SJCRH30 (cell line): Measurements from ENCODE around the gene ZSWIM2. TPM values are rescaled to one million over a fixed set of nuclear protein-coding genes. Genes with fewer than 3 reads are reported as not detected.
"Not testable (repeated sequence)": the region's sequence is repeated elsewhere in the genome, so short reads cannot be mapped to it uniquely, and the experiment has no call there.

Source experiments
- DNase-seq, 2 experiments: peaks; one replicate each; pipeline ENCODE4 v3.0.0-alpha.2; 2015 to 2020
- H3K27ac ChIP-seq: fragments of 250-450 bp; sonication (Bioruptor Pico); 2 replicates; pipeline ENCODE4 v1.5.1; 2020; ENCODE audit warnings: mild to moderate bottlenecking, moderate library complexity
- H3K27me3 ChIP-seq: fragments of 250-450 bp; sonication (Bioruptor Pico); 2 replicates; pipeline ENCODE4 v1.5.1; 2020; ENCODE audit warnings: mild to moderate bottlenecking, moderate library complexity
- H3K36me3 ChIP-seq: fragments of 250-450 bp; sonication (Bioruptor Pico); 2 replicates; pipeline ENCODE4 v1.5.1; 2020; ENCODE audit warnings: mild to moderate bottlenecking, moderate library complexity
- H3K4me1 ChIP-seq: fragments of 250-450 bp; sonication (Bioruptor Pico); 2 replicates; pipeline ENCODE4 v1.5.1; 2020; ENCODE audit warnings: mild to moderate bottlenecking, moderate library complexity
- H3K4me3 ChIP-seq: fragments of 250-450 bp; sonication (Bioruptor Pico); 2 replicates; pipeline ENCODE4 v1.5.1; 2020; ENCODE audit warnings: mild to moderate bottlenecking, moderate library complexity
- H3K9me3 ChIP-seq: fragments of 250-450 bp; sonication (Bioruptor Pico); replicated peaks from 2 replicates; pipeline ENCODE4 v1.5.1; 2020; ENCODE audit warnings: mild to moderate bottlenecking, moderate library complexity
- total RNA-seq: library from RNA; depleted of rRNA; stranded (reverse); fragments of >200 nt; shearing (Covaris generic); gene quantifications from 2 replicates; pipeline ENCODE4 v1.2.3, GENCODE V29; 2014; rRNA removed

ZSWIM2 gene
- total RNA-seq, 1 experiment from 2014 or later: not detected

- Histone ChIP-seq H3K9me3 (no peaks in the 10 kb centered on the region; the same call in 1 of the 2 replicates), H3K27ac (no peak overlapping the region), H3K27me3 (no peaks in the 10 kb centered on the region), H3K36me3 (no peaks in the 10 kb centered on the region), H3K4me1 (no peaks in the 10 kb centered on the region), H3K4me3 (no peak overlapping the region)
- peak; percentile 71 to 78 for DNase-seq
These were observed 42.4 kb downstream of the ZSWIM2 start for GRCh38 chr2:186806591-186806990.

GRCh38 chr2:186798604-186799003 is 50.4 kb downstream of the ZSWIM2 start:
- not testable (repeated sequence) for H3K27ac ChIP-seq, H3K4me1 ChIP-seq, DNase-seq

GRCh38 chr2:186784930-186785329 is 64.0 kb downstream of the ZSWIM2 start:
- H3K4me3 ChIP-seq: no peak overlapping the region
- no peak for DNase-seq
- H3K27ac ChIP-seq: no peak overlapping the region
- no peaks in the 10 kb centered on the region for H3K4me1 ChIP-seq
- H3K36me3 ChIP-seq: no peaks in the 10 kb centered on the region
- no peaks in the 10 kb centered on the region for H3K27me3 ChIP-seq
- H3K9me3 ChIP-seq: peaks cover 6% of the 10 kb centered on the region

More at GRCh38 chr2:186798604-186799003, 50.4 kb downstream of the ZSWIM2 start:
- H3K9me3 ChIP-seq, H3K27me3 ChIP-seq, H3K36me3 ChIP-seq, H3K4me3 ChIP-seq: not testable (repeated sequence)

- Histone ChIP-seq H3K36me3 (no peaks in the 10 kb centered on the region), H3K27ac (no peak overlapping the region), H3K4me1 (no peaks in the 10 kb centered on the region), H3K27me3 (no peaks in the 10 kb centered on the region), H3K4me3 (no peak overlapping the region), H3K9me3 (peaks cover 6% of the 10 kb centered on the region)
- DNase-seq: no peak
These were observed 65.7 kb downstream of the ZSWIM2 start for GRCh38 chr2:186783254-186783653.

- peaks cover 6% of the 10 kb centered on the region for H3K9me3 ChIP-seq
- no peak overlapping the region for H3K4me3 ChIP-seq
- DNase-seq: peak; percentile 65 to 83
- H3K27me3 ChIP-seq: no peaks in the 10 kb centered on the region
- no peak overlapping the region for H3K27ac ChIP-seq
- no peaks in the 10 kb centered on the region for H3K4me1 ChIP-seq
- H3K36me3 ChIP-seq: no peaks in the 10 kb centered on the region
These were observed 68.2 kb downstream of the ZSWIM2 start for GRCh38 chr2:186780701-186781316.

Other genes starting within 250 kb of the ZSWIM2 start
- 43.3 and 46.2 TPM in 2 replicates for gene FAM171B, start 155.1 kb downstream of the ZSWIM2 start, total RNA-seq